ENCODE data around the gene LAMA3. TPM values are rescaled to one million over a fixed set of nuclear protein-coding genes. Genes with fewer than 3 reads are reported as not detected.

The LAMA3 gene
- total and polyA plus RNA-seq, 2 donors (not counting 1 experiment from before 2014, with no cell fraction given), result 0.75 to 13.2 TPM

DNA sequence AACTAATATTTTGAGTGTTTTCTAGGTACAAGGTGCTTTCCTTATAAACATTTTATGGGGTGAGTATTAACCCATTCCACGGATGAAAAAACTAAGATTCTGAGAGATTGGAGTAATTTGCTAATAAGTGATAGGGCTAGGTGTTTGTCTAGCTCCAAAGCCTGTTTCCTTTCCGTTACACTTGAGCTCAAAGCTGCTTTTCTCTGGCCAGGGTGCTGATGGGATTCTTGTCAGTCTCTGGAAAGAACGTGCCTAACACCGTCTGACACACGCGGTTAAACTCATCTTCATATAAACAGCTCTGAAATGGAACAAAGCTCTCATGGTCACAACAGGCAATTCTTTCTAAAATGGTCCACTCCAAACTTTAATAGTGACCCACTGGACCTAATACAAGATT, 24.6 kb upstream of the LAMA3 start:
- Histone ChIP-seq H3K9me3 (ENCODE audit: control insufficient read depth, insufficient read depth, low read depth, low read length) (no peaks in the 10 kb centered on the region), H3K36me3 (ENCODE audit: control insufficient read depth, insufficient read depth, low read length) (no peaks in the 10 kb centered on the region), H4K20me1 (ENCODE audit: control insufficient read depth, extremely low read depth, insufficient read depth, low read length) (no peaks in the 10 kb centered on the region), H3K9ac (ENCODE audit: insufficient read depth, low read length) (no peak overlapping the region), H3K4me2 (ENCODE audit: extremely low read depth, insufficient read depth, low read length) (no peak overlapping the region), H2AFZ (ENCODE audit: low read length) (no peak overlapping the region), H3K79me2 (ENCODE audit: control insufficient read depth, insufficient read depth, low read length) (no peaks in the 10 kb centered on the region), H3K4me1 (ENCODE audit: control insufficient read depth, extremely low read depth, insufficient read depth, low read length) (no peaks in the 10 kb centered on the region), H3K27me3 (ENCODE audit: control insufficient read depth, insufficient read depth, low read length) (peaks cover 17% of the 10 kb centered on the region), H3K4me3 (replicated peaks in 1 of 4; ENCODE audit: control extremely low read depth in 1 of 4, insufficient read depth in 1 of 4, low read depth in 3 of 4, low read length in 4 of 4) (no peak overlapping the region), H3K27ac (ENCODE audit: insufficient read depth, low read length) (no peak overlapping the region)
- no peak for TF ChIP-seq EZH2 (IDR thresholded peaks at IDR 0.05; ENCODE audit: low read length, missing control alignments)
- TF ChIP-seq, protein P1, sequence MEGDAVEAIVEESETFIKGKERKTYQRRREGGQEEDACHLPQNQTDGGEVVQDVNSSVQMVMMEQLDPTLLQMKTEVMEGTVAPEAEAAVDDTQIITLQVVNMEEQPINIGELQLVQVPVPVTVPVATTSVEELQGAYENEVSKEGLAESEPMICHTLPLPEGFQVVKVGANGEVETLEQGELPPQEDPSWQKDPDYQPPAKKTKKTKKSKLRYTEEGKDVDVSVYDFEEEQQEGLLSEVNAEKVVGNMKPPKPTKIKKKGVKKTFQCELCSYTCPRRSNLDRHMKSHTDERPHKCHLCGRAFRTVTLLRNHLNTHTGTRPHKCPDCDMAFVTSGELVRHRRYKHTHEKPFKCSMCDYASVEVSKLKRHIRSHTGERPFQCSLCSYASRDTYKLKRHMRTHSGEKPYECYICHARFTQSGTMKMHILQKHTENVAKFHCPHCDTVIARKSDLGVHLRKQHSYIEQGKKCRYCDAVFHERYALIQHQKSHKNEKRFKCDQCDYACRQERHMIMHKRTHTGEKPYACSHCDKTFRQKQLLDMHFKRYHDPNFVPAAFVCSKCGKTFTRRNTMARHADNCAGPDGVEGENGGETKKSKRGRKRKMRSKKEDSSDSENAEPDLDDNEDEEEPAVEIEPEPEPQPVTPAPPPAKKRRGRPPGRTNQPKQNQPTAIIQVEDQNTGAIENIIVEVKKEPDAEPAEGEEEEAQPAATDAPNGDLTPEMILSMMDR (conservative IDR thresholded peaks at IDR 0.05 in 1 of 2, IDR thresholded peaks at IDR 0.05 in 1 of 2; ENCODE audit: low read depth in 1 of 2, low read length in 2 of 2), result no peak
- no peak for DNase-seq (ENCODE audit: low read depth in 2 of 2)

DNA sequence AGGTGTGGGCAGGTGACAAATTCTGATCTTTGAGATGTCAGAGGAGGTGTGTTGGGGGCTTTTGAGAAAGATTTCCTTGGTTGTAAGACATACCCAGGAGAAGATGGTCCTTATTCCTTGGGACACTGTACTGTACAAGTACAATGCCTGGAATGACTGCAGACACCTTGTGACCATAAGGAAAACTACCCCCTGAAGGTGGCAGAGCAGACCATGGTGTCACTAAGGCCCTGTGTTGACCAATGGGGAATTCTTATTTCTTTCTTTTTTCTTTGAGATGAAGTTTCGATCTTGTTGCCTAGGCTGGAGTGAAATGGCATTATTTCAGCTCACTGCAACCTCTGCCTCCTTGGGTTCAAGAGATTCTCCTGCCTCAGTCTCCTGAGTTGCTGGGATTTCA, 22.1 kb upstream of the LAMA3 start:
- no peaks in the 10 kb centered on the region for H3K79me2 ChIP-seq (ENCODE audit: control insufficient read depth, insufficient read depth, low read length)
- no peaks in the 10 kb centered on the region for H3K9me3 ChIP-seq (ENCODE audit: control insufficient read depth, insufficient read depth, low read depth, low read length)
- H2AFZ ChIP-seq (ENCODE audit: low read length), result no peak overlapping the region
- H3K9ac ChIP-seq (ENCODE audit: insufficient read depth, low read length), result no peak overlapping the region
- no peak overlapping the region for H3K27ac ChIP-seq (ENCODE audit: insufficient read depth, low read length)
- DNase-seq (ENCODE audit: low read depth in 2 of 2), result no peak
- TF ChIP-seq EZH2 (IDR thresholded peaks at IDR 0.05; ENCODE audit: low read length, missing control alignments), result no peak
- TF ChIP-seq, protein P1 (conservative IDR thresholded peaks at IDR 0.05 in 1 of 2, IDR thresholded peaks at IDR 0.05 in 1 of 2; ENCODE audit: low read depth in 1 of 2, low read length in 2 of 2), result no peak
- no peaks in the 10 kb centered on the region for H3K4me1 ChIP-seq (ENCODE audit: control insufficient read depth, extremely low read depth, insufficient read depth, low read length)
- no peak overlapping the region for H3K4me2 ChIP-seq (ENCODE audit: extremely low read depth, insufficient read depth, low read length)
- no peaks in the 10 kb centered on the region for H3K36me3 ChIP-seq (ENCODE audit: control insufficient read depth, insufficient read depth, low read length)
- H3K4me3 ChIP-seq (replicated peaks in 1 of 4; ENCODE audit: control extremely low read depth in 1 of 4, insufficient read depth in 1 of 4, low read depth in 3 of 4, low read length in 4 of 4), result no peak overlapping the region
- H4K20me1 ChIP-seq (ENCODE audit: control insufficient read depth, extremely low read depth, insufficient read depth, low read length), result no peaks in the 10 kb centered on the region
- H3K27me3 ChIP-seq (ENCODE audit: control insufficient read depth, insufficient read depth, low read length), result peaks cover 25% of the 10 kb centered on the region

DNA sequence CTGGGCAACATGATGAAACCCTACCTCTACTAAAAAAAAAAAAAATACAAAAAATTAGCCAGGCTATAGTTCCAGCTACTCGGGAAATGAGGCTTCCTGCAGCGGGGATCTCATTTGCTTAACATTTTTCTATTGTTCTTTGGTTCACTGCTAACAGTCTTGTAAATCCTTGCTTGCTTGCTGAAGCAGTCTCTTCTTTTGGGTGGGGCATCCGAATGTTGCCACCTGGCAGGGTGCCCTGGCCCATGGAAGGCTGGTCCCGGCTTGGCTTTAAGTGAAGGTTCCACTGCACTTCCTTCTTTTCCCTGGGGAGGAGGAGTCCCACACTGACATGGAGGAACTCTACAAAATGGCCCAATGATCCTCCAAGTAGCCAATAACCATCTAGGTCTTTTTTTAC, 20.5 kb upstream of the LAMA3 start:
- H3K79me2 ChIP-seq (ENCODE audit: control insufficient read depth, insufficient read depth, low read length), result no peaks in the 10 kb centered on the region
- no peaks in the 10 kb centered on the region for H4K20me1 ChIP-seq (ENCODE audit: control insufficient read depth, extremely low read depth, insufficient read depth, low read length)
- H3K4me3 ChIP-seq (replicated peaks in 1 of 4; ENCODE audit: control extremely low read depth in 1 of 4, insufficient read depth in 1 of 4, low read depth in 3 of 4, low read length in 4 of 4), result no peak overlapping the region
- H3K27ac ChIP-seq (ENCODE audit: insufficient read depth, low read length), result no peak overlapping the region
- no peaks in the 10 kb centered on the region for H3K36me3 ChIP-seq (ENCODE audit: control insufficient read depth, insufficient read depth, low read length)
- no peaks in the 10 kb centered on the region for H3K9me3 ChIP-seq (ENCODE audit: control insufficient read depth, insufficient read depth, low read depth, low read length)
- DNase-seq (ENCODE audit: low read depth in 2 of 2), result no peak
- H3K9ac ChIP-seq (ENCODE audit: insufficient read depth, low read length), result no peak overlapping the region
- H2AFZ ChIP-seq (ENCODE audit: low read length), result no peak overlapping the region
- H3K4me2 ChIP-seq (ENCODE audit: extremely low read depth, insufficient read depth, low read length), result no peak overlapping the region
- H3K4me1 ChIP-seq (ENCODE audit: control insufficient read depth, extremely low read depth, insufficient read depth, low read length), result no peaks in the 10 kb centered on the region
- H3K27me3 ChIP-seq (ENCODE audit: control insufficient read depth, insufficient read depth, low read length), result peaks cover 25% of the 10 kb centered on the region
- TF ChIP-seq, protein P1 (conservative IDR thresholded peaks at IDR 0.05 in 1 of 2, IDR thresholded peaks at IDR 0.05 in 1 of 2; ENCODE audit: low read depth in 1 of 2, low read length in 2 of 2), result no peak
- no peak for TF ChIP-seq EZH2 (IDR thresholded peaks at IDR 0.05; ENCODE audit: low read length, missing control alignments)
